ENCODE results near the gene RPH3AL.

RPH3AL gene

DNA sequence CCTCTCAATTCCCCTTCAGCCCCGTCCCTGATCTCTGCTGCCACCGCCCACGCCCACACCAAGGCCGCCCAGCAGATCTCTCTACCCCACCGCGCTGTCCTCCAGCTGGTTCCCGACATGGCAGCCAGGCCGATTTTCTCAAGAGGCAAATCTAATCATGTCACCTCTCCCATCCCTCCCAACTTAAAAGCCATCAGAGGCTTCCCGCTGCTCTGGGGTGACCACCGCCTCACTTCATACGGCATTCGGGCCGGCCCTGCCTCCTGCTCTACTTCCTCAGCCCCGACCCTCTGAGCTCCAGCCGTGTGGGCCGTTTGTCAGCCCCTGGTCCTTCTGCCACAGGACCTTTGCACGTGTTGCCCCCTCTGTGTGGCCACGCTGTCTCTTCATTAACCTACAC, 63.2 kb downstream of the RPH3AL start:
- no peak for DNase-seq (ENCODE audit: low spot score)
- TF ChIP-seq, protein P1, sequence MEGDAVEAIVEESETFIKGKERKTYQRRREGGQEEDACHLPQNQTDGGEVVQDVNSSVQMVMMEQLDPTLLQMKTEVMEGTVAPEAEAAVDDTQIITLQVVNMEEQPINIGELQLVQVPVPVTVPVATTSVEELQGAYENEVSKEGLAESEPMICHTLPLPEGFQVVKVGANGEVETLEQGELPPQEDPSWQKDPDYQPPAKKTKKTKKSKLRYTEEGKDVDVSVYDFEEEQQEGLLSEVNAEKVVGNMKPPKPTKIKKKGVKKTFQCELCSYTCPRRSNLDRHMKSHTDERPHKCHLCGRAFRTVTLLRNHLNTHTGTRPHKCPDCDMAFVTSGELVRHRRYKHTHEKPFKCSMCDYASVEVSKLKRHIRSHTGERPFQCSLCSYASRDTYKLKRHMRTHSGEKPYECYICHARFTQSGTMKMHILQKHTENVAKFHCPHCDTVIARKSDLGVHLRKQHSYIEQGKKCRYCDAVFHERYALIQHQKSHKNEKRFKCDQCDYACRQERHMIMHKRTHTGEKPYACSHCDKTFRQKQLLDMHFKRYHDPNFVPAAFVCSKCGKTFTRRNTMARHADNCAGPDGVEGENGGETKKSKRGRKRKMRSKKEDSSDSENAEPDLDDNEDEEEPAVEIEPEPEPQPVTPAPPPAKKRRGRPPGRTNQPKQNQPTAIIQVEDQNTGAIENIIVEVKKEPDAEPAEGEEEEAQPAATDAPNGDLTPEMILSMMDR (IDR thresholded peaks at IDR 0.05; ENCODE audit: extremely low read depth, insufficient read depth, missing control alignments) = no peak
- in situ Hi-C loops (cut with MboI; ENCODE audit: low pct_unique_long_range_greater_than_20kb, low sequenced_read_pairs, unreplicated experiment) = no loop called here

DNA sequence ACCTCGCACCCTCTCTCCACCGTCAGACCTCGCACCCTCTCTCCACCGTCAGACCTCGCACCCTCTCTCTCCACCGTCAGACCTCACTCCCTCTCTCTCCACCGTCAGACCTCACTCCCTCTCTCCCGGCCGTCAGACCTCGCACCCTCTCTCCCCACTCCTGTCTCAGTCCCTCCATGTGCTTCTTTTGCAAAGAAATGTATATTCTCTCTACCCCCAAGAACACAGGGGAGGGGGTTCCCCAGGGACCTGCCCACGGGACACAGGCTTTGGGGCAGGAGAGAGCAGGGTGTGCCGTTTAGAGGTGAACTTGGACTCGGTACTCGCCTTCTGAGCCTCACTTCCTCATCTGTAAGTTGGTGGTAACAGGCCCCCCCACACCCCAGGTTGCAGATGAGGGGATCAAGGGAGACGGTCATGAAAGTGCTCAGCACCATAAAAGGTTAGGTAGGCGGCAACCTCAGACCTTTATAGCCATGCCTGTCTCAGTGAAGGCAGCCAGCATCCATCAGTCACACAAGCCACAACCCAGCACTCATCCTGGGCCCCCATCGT, 63.7 kb downstream of the RPH3AL start:
- TF ChIP-seq, protein P1 (IDR thresholded peaks at IDR 0.05; ENCODE audit: extremely low read depth, insufficient read depth, missing control alignments) = no peak
- in situ Hi-C loops (cut with MboI; ENCODE audit: low pct_unique_long_range_greater_than_20kb, low sequenced_read_pairs, unreplicated experiment) = no loop called here
- no peak for DNase-seq (ENCODE audit: low spot score)

DNA sequence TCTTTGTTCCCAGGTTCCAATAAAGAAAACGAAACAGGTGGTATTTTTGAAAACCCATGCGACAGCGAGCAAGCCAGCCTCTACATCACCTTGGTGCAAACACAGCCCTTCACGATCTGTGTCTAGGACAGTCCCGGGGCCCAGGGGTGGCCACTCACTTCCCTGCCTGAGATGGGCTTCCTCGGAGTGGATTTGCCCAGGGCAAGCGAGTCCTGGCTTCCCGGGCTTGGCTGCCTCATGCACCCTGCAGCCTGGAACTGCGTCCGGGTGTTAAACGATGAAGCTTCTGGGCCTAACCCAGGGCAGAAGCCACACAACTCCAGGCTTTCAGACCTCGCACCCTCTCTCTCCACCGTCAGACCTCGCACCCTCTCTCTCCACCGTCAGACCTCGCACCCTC, 66.0 kb downstream of the RPH3AL start:
- TF ChIP-seq, protein P1 (IDR thresholded peaks at IDR 0.05; ENCODE audit: extremely low read depth, insufficient read depth, missing control alignments) = no peak
- in situ Hi-C loops (cut with MboI; ENCODE audit: low pct_unique_long_range_greater_than_20kb, low sequenced_read_pairs, unreplicated experiment) = no loop called here
- no peak for DNase-seq (ENCODE audit: low spot score)

DNA sequence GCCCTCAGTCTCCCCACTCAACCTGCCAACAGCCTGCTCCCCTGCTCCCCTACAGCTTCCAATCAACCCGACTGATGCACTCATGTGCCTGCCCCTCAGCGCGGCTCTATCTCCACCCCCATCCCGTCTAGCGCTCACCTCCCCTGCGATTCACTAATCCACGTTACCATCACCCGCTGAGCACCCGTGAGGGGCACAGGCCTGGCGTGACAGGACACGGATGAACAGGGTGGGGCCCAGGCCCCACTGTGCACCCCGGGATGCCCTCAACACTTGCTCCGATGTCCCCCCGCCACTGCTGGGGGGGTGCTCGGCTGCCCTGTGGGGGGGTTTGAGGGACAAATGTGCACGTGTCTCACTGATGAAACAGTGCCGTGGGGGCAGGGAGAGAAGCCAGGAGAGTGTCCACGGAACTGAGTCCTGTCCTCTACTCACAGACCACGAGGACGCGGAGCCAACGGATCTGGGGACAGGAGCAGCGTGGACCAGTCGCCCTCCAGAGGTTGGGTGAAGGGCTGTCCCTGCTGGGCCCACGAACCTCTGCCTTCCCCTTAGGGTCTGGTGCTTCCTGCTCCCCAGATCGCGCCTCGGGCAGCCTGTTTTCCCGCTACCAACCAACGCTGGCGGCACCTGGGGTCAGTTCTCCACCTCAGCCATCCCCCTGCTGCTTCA, 66.7 kb downstream of the RPH3AL start:
- in situ Hi-C loops (cut with MboI; ENCODE audit: low pct_unique_long_range_greater_than_20kb, low sequenced_read_pairs, unreplicated experiment) = no loop called here
- TF ChIP-seq, protein P1 (IDR thresholded peaks at IDR 0.05; ENCODE audit: extremely low read depth, insufficient read depth, missing control alignments) = no peak
- no peak for DNase-seq (ENCODE audit: low spot score)

DNA sequence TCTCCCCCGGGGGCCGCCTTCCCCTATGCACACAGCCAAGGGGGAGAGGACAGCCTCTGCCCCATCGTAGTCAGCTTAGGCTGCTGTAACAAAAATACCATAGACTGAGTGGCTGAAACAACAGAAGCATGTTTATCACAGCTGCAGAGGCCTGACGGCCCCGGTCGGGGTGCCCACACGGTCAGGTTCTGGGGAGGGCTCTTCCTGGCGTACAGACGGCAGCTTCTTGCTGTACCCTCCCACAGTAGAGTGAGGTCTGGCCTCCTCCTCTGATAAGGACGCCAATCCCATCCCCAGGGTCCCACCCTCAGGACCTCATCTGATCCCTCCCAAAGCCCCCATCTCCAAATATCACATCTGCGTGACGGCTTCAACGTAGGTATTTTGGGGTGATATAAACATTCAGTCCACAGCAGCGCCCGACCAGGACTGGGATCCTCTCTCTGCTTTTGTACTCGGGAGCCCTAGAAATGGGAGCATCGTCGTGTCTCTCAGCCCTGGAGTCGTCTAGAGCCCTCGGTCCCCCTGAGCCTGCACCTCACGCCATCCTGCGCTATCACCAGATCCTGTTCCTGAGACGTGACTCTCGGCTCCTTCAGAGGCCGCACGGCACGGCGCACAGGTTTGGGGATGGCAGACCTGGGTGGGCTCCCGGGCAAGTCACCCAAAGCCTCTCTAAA, 67.8 kb downstream of the RPH3AL start:
- TF ChIP-seq, protein P1 (IDR thresholded peaks at IDR 0.05; ENCODE audit: extremely low read depth, insufficient read depth, missing control alignments) = no peak
- DNase-seq (ENCODE audit: low spot score) = no peak
- in situ Hi-C loops (cut with MboI; ENCODE audit: low pct_unique_long_range_greater_than_20kb, low sequenced_read_pairs, unreplicated experiment) = no loop called here

DNA sequence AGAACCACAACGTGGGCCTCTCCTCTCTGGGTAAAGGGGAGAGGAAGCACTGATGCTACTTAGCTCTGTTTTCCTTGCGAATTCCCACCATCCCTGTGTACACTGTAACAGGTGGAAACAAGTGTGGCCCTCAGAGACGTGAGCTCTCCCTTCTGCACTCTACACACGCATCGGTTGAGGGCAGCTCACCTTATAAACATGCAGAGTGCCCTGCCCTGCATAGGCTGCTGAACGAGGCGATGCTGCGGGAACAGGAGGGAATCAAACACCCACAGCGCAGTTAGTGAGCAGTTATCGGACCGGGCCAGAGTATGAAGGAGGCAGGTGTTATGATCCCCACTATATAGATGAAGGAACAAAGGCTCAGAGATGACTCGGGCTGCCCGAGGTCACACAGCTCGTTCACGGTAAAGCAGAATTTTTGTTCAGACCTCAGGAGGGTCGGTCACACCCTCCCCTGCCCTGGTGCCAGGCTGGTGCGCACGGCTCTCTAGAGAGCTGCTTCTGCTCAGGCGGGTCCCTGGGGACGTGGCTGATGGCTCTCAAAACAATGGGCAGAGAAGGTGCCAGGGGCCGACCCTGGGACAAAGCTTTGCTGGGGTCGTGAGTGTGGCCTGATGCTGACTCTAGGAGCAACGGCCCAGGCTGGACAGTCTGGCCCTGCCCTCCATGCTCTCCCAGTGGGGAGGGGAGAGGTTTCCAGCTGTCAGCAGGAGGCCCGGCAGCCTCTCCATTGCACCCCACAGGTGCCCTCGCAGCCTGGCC, 68.5 kb downstream of the RPH3AL start:
- no peak for DNase-seq (ENCODE audit: low spot score)
- in situ Hi-C loops (cut with MboI; ENCODE audit: low pct_unique_long_range_greater_than_20kb, low sequenced_read_pairs, unreplicated experiment) = no loop called here
- TF ChIP-seq, protein P1 (IDR thresholded peaks at IDR 0.05; ENCODE audit: extremely low read depth, insufficient read depth, missing control alignments) = no peak

Data from GM13977 (cell line).